ENCODE measurements around the gene BPIFA2.

Gene BPIFA2

DNA sequence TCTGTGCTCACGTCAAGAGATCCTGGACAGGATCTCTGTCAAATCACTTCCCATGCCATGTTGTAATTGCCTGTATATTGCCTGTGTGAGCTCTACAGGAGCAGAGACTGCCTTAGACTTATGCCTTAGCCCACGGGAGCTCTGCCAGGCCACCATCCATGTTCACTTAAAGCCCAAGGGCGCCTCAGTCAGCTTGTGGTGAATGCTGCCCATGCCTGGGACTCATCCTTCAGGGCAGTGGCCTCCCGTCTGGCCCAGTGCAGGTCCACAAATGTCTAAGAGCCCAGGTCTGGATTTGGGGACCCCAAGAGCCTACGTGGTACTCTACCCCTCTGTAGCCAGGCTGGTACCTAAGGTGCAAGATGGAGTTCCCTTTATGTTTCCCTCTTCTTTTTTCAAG, 22.4 kb upstream of the BPIFA2 start:
- peaks cover 21% of the 10 kb centered on the region for H3K27me3 Mint-ChIP-seq
- no peaks in the 10 kb centered on the region for H3K36me3 Mint-ChIP-seq (ENCODE audit: low read depth)
- H3K9me3 Mint-ChIP-seq, result no peaks in the 10 kb centered on the region
- no peak overlapping the region for H3K4me3 Mint-ChIP-seq
- no peak overlapping the region for H3K27ac Mint-ChIP-seq
- no peaks in the 10 kb centered on the region for H3K4me1 Mint-ChIP-seq (ENCODE audit: low read depth)

- no peaks in the 10 kb centered on the region for H3K4me1 Mint-ChIP-seq (ENCODE audit: low read depth)
- H3K4me3 Mint-ChIP-seq, result no peak overlapping the region
- no peak overlapping the region for H3K27ac Mint-ChIP-seq
- H3K27me3 Mint-ChIP-seq, result peaks cover 26% of the 10 kb centered on the region
- H3K36me3 Mint-ChIP-seq (ENCODE audit: low read depth), result no peaks in the 10 kb centered on the region
- no peaks in the 10 kb centered on the region for H3K9me3 Mint-ChIP-seq
These were observed 20.7 kb upstream of the BPIFA2 start for GRCh38 chr20:33147299-33147698.

- Mint-ChIP-seq H3K27me3 (peaks cover 33% of the 10 kb centered on the region), H3K27ac (no peak overlapping the region), H3K36me3 (ENCODE audit: low read depth) (no peaks in the 10 kb centered on the region), H3K4me3 (no peak overlapping the region), H3K9me3 (no peaks in the 10 kb centered on the region), H3K4me1 (ENCODE audit: low read depth) (no peaks in the 10 kb centered on the region)
These were observed 19.9 kb upstream of the BPIFA2 start for GRCh38 chr20:33148040-33148439.

- H3K36me3 Mint-ChIP-seq (ENCODE audit: low read depth), result no peaks in the 10 kb centered on the region
- H3K9me3 Mint-ChIP-seq, result no peaks in the 10 kb centered on the region
- H3K4me3 Mint-ChIP-seq, result no peak overlapping the region
- no peak overlapping the region for H3K27ac Mint-ChIP-seq
- no peaks in the 10 kb centered on the region for H3K4me1 Mint-ChIP-seq (ENCODE audit: low read depth)
- peaks cover 24% of the 10 kb centered on the region for H3K27me3 Mint-ChIP-seq
These were observed 13.7 kb upstream of the BPIFA2 start for GRCh38 chr20:33154252-33154651.

DNA sequence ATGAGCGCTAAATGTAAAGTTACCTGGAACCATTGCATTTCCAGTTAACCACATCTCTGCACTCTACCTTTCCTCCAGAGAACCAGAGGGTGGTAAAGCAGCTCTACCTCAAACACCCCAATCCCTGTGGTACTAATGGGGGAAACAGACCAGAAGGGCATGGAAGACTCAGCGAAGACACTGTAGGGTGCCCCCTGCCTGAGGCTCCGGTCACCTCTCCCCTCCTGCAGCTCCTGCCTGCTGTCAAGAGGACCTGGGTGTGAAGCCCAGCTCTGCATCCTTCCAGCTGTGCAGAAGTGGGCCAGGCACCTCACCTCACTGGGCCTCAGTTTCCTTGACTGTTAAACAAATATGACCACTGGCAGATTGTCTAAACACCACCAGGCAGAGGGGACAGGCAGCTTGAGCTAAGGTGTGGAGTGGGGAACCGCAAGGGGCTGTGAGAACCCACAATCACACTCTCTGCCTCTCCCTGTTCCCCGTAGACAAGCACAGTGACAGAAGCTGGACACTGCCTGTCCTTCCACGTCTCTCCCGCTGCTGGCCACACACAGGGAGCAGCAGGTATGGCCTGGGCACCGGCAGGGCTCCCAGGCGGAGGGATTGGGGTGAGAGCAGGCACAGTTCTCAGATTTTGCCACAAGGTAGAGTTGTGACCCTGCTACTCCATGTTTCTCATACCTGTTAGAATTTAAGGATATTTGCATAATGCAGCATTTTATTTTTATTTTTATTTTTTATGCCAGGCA, 9.1 kb upstream of the BPIFA2 start:
- Mint-ChIP-seq H3K4me3 (no peak overlapping the region), H3K4me1 (ENCODE audit: low read depth) (no peaks in the 10 kb centered on the region), H3K9me3 (no peaks in the 10 kb centered on the region), H3K36me3 (ENCODE audit: low read depth) (no peaks in the 10 kb centered on the region), H3K27me3 (peaks cover 6% of the 10 kb centered on the region), H3K27ac (no peak overlapping the region)

- Mint-ChIP-seq H3K27me3 (no peaks in the 10 kb centered on the region), H3K9me3 (no peaks in the 10 kb centered on the region), H3K27ac (no peak overlapping the region), H3K4me1 (ENCODE audit: low read depth) (no peaks in the 10 kb centered on the region), H3K4me3 (no peak overlapping the region), H3K36me3 (ENCODE audit: low read depth) (no peaks in the 10 kb centered on the region)
These were observed 8.2 kb upstream of the BPIFA2 start for GRCh38 chr20:33159713-33160112.

DNA sequence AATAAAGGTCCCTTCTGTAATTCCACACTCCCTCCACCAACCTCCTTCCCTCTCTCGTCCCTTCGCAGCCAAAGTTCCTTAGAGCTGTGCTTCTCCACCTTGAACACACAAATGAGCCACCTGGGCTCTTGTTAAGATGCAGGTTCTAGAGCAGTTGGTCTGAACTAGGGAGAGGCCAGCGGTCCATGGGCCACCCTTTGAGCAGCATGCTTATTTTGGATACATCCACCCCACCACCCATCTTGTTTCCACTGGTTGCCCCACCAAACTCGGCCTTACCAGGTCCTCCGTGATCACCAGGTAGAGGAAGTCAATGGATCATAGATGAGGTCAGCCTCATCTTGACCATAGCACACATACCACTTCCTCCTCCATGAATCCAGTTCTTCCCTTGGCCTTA, 7.3 kb upstream of the BPIFA2 start:
- H3K36me3 Mint-ChIP-seq (ENCODE audit: low read depth), result no peaks in the 10 kb centered on the region
- H3K27me3 Mint-ChIP-seq, result no peaks in the 10 kb centered on the region
- H3K9me3 Mint-ChIP-seq, result no peaks in the 10 kb centered on the region
- no peaks in the 10 kb centered on the region for H3K4me1 Mint-ChIP-seq (ENCODE audit: low read depth)
- no peak overlapping the region for H3K4me3 Mint-ChIP-seq
- H3K27ac Mint-ChIP-seq, result no peak overlapping the region

GRCh38 chr20:33162313-33162712, 5.6 kb upstream of the BPIFA2 start:
- Mint-ChIP-seq H3K36me3 (ENCODE audit: low read depth) (no peaks in the 10 kb centered on the region), H3K9me3 (no peaks in the 10 kb centered on the region), H3K4me1 (ENCODE audit: low read depth) (no peaks in the 10 kb centered on the region), H3K27ac (no peak overlapping the region), H3K4me3 (no peak overlapping the region), H3K27me3 (peaks cover 5% of the 10 kb centered on the region)

DNA sequence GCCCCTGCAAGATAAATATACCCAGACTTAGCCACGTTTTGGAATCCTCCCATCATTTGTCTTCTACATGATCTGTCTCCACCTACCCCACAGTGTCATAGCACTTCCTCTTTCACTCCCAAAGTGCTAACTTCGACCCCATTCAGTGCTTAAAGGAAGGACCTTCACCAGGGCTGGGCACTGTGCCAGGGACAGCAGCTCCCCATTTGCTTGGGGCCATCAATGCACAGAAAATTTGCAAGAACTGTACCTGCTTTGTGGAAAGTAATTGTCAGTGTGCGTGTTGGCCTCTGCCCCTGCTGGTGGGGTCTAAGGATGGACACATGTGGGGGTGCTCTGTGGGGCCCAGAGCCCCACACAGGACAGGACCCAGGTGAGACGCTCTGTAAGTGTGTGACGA, 5.2 kb upstream of the BPIFA2 start:
- H3K27me3 Mint-ChIP-seq, result peaks cover 5% of the 10 kb centered on the region
- H3K36me3 Mint-ChIP-seq (ENCODE audit: low read depth), result no peaks in the 10 kb centered on the region
- H3K4me3 Mint-ChIP-seq, result no peak overlapping the region
- H3K4me1 Mint-ChIP-seq (ENCODE audit: low read depth), result no peaks in the 10 kb centered on the region
- H3K27ac Mint-ChIP-seq, result no peak overlapping the region
- no peaks in the 10 kb centered on the region for H3K9me3 Mint-ChIP-seq

- H3K4me1 Mint-ChIP-seq (ENCODE audit: low read depth), result no peaks in the 10 kb centered on the region
- no peak overlapping the region for H3K27ac Mint-ChIP-seq
- peaks cover 8% of the 10 kb centered on the region for H3K9me3 Mint-ChIP-seq
- H3K27me3 Mint-ChIP-seq, result peaks cover 5% of the 10 kb centered on the region
- H3K36me3 Mint-ChIP-seq (ENCODE audit: low read depth), result no peaks in the 10 kb centered on the region
- H3K4me3 Mint-ChIP-seq, result no peak overlapping the region
These were observed 3.9 kb upstream of the BPIFA2 start for GRCh38 chr20:33163856-33164762.

GRCh38 chr20:33164763-33165095, 3.2 kb upstream of the BPIFA2 start:
- Mint-ChIP-seq H3K27me3 (peaks cover 5% of the 10 kb centered on the region), H3K4me3 (no peak overlapping the region)

DNA sequence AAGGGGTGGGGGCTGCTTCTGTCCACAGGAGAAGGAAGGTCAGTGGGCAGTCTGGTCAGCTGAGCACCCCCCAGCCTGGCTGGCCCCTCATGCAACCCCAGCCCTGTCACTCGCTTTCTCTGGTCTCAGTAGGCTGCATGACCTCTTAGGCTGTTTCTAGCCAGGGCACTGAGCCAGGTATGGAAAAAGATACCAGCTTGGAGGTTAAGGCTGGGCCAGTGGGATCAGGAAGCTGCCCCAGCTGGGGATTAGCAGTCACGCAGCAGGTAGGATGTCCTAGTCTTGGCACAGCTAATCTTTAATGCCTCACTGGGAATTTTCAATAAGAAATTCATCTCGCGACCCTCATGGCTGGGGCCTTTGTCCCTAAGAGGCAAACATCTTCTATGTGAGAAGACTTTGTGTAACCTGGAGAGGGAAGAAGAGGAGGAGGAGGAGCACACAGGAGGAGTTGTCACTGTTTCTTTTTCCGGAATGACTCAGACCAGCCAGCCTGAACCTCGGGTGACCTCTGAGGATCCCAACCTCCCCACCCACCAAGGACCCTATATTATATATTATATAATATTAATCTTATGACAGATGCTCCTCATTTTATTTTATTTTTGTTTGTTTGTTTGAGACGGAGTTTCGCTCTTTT, 2.4 kb upstream of the BPIFA2 start:
- no peaks in the 10 kb centered on the region for H3K36me3 Mint-ChIP-seq (ENCODE audit: low read depth)
- peaks cover 8% of the 10 kb centered on the region for H3K9me3 Mint-ChIP-seq
- no peaks in the 10 kb centered on the region for H3K4me1 Mint-ChIP-seq (ENCODE audit: low read depth)
- H3K4me3 Mint-ChIP-seq, result no peak overlapping the region
- peaks cover 5% of the 10 kb centered on the region for H3K27me3 Mint-ChIP-seq
- no peak overlapping the region for H3K27ac Mint-ChIP-seq

More at GRCh38 chr20:33164763-33165095, 3.2 kb upstream of the BPIFA2 start:
- Mint-ChIP-seq H3K36me3 (ENCODE audit: low read depth) (no peaks in the 10 kb centered on the region), H3K9me3 (peaks cover 8% of the 10 kb centered on the region), H3K4me1 (ENCODE audit: low read depth) (no peaks in the 10 kb centered on the region), H3K27ac (no peak overlapping the region)

- peaks cover 8% of the 10 kb centered on the region for H3K9me3 Mint-ChIP-seq
- H3K36me3 Mint-ChIP-seq (ENCODE audit: low read depth), result no peaks in the 10 kb centered on the region
- H3K4me3 Mint-ChIP-seq, result no peak overlapping the region
- H3K4me1 Mint-ChIP-seq (ENCODE audit: low read depth), result no peaks in the 10 kb centered on the region
- peaks cover 5% of the 10 kb centered on the region for H3K27me3 Mint-ChIP-seq
- H3K27ac Mint-ChIP-seq, result no peak overlapping the region
These were observed 1.3 kb upstream of the BPIFA2 start for GRCh38 chr20:33166533-33167113.

DNA sequence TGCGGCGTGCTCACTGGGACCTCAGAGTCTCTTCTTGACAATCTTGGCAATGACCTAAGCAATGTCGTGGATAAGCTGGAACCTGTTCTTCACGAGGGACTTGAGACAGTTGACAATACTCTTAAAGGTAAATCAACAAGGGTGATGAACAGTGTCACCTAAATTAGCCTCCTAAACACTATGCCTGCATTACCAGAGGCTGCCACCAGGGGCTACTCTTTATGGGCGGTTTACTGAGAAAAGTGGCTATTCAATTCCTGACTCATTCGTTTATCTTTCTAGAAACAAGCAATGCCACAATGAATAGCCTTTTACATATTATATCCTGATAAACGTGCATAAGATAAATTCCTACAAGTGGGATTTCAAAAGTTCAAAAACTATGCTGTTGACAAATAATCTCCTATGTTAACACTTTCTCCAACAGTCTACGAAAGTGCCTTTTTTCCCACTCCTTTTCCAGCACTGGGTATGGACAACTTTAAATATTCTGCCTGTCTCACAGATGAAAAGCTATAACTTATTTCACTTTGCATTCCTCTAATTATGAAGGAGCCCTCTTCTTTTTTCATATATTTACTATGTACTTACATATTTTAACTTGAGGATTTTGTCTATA, 1.3 kb downstream of the BPIFA2 start:
- no peak overlapping the region for H3K4me3 Mint-ChIP-seq
- H3K9me3 Mint-ChIP-seq, result peaks cover 8% of the 10 kb centered on the region
- H3K36me3 Mint-ChIP-seq (ENCODE audit: low read depth), result no peaks in the 10 kb centered on the region
- H3K4me1 Mint-ChIP-seq (ENCODE audit: low read depth), result no peaks in the 10 kb centered on the region
- H3K27me3 Mint-ChIP-seq, result peaks cover 5% of the 10 kb centered on the region
- no peak overlapping the region for H3K27ac Mint-ChIP-seq

All from stimulated activated naive CD8-positive, alpha-beta T cell treated with anti-CD3 and anti-CD28 coated beads, Interleukin-15, Interleukin-2, amounts not matched to agents 100 ng/mL and 50 ng/mL, for 24 hours (primary cell).